ENCODE measurements around the gene SNX20. TPM values are rescaled to one million over a fixed set of nuclear protein-coding genes. Genes with fewer than 3 reads are reported as not detected.

SNX20 gene
- total RNA-seq, 1 donor from 2014 or later = 0.76 TPM

- no peak for ATAC-seq
Observed at GRCh38 chr16:50704245-50704644, 23.1 kb upstream of the SNX20 start.

GRCh38 chr16:50702725-50703124 is 21.6 kb upstream of the SNX20 start:
- peak; percentile 16 for ATAC-seq

GRCh38 chr16:50699326-50700159 is 18.4 kb upstream of the SNX20 start:
- ATAC-seq = peak; percentile 86

- ATAC-seq = no peak
Observed at GRCh38 chr16:50697881-50698767, 17.0 kb upstream of the SNX20 start.

GRCh38 chr16:50697421-50697715 is 16.3 kb upstream of the SNX20 start:
- ATAC-seq = no peak

GRCh38 chr16:50696575-50697420 is 15.7 kb upstream of the SNX20 start:
- peak; percentile 90 for ATAC-seq

DNA sequence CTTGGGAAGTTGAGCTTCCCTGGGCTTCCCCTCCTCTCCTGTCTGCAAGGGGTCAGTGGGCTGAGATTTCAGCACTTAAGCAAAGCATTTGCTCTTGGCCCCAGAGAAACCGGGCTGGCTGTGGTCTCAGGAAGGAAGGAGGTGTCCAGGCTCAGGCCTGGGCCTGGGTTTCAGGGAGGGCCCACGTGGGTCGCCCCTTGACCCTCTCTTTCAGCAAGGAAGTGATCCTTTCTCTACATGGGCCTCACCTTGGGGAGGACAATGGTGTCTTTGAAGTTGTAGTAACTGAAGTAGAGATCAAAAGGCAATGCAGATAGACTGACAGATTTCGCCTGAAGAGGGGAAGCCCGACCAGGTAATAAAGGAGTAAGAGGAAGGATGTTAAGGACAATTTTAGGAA is 15.0 kb upstream of the SNX20 start:
- ATAC-seq = no peak

- no peak for ATAC-seq
Observed at GRCh38 chr16:50695017-50696000, 14.2 kb upstream of the SNX20 start.

- no peak for ATAC-seq
Observed at GRCh38 chr16:50694206-50694605, 13.1 kb upstream of the SNX20 start.

DNA sequence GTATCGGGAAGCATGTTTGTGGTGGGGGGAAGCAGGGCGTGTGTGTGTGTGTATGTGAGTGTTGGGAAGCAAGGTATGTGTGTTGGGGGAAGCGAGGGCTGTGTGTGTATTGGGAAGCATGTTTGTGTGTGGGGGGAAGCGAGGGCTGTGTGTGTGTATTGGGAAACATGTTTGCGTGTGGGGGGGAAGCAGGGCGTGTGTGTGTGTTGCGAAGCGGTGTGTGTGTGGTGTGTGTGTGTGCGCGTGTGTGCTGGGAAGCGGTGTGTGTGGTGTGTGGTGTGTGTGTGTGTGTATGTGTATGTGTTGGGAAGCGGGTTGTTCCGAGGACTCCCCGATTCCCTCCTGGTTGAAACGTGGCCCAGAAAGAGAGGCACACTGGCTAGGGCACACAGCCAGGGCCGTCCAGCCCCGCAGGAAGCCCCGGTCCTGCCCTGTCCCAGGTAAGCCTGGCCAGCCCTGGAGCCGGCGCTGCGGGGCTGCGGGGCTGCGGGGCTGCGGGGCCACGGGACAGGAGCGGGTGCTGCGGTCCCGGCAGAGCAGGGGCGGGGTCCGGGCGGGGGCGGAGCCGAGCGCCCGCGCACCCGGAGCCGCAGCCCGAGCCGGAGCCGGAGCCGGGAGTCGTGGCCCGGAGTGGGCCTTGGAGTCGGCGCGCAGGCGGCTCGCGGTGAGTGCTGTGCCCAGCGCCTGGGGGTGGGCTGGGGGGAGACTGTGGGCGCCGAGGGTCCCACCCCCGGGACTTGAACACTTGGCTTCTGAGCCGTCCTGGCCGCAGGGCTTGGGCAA is 12.1 kb upstream of the SNX20 start, which contains the start of gene NOD2:
Gene NOD2 (plus strand): TSS at position 608 of the 783 bp plus-strand sequence. CDS start 5,890 bp downstream, outside the sequence.
- peak; percentile 40 for ATAC-seq

DNA sequence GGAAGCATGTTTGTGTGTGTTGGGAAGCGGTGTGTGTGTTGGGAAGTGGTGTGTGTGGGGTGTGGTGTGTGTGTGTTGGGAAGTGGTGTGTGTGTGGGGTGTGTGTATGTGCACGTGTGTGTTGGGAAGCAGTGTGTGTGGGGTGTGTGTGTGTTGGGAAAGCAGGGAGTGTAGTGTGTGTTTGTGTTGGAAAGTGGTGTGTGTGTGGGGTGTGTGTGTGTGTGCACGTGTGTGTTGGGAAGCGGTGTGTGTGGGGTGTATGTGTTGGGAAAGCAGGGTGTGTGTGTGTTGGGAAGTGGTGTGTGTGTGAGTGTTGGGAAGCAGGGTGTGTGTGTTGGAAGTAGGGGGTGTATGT is 11.5 kb upstream of the SNX20 start:
- no peak for ATAC-seq

- ATAC-seq = no peak
Observed at GRCh38 chr16:50690177-50690576, 9.1 kb upstream of the SNX20 start.

- ATAC-seq = no peak
Observed at GRCh38 chr16:50688867-50689266, 7.8 kb upstream of the SNX20 start.

DNA sequence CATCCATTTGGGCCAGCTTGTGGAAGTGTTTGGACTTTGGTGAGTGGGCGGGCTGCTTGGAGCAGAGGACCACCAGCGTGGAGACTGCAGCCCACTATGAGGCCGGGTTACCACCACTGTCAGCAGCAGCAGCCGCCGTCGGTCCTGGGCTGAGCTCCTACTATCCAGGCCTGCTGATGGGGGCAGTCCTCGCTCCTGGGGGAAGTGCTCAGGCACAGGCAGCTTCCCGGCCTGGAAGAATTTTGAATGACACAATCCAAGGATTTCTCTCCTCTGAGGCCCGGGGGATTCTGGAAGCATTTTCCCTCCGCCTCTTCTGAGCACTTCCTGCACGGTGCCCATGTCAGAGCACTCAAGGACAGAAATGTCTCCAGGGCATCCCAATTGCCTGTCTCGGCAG is 7.0 kb upstream of the SNX20 start:
- no peak for ATAC-seq

GRCh38 chr16:50685462-50686063 is 4.5 kb upstream of the SNX20 start:
- ATAC-seq = peak; percentile 78

DNA sequence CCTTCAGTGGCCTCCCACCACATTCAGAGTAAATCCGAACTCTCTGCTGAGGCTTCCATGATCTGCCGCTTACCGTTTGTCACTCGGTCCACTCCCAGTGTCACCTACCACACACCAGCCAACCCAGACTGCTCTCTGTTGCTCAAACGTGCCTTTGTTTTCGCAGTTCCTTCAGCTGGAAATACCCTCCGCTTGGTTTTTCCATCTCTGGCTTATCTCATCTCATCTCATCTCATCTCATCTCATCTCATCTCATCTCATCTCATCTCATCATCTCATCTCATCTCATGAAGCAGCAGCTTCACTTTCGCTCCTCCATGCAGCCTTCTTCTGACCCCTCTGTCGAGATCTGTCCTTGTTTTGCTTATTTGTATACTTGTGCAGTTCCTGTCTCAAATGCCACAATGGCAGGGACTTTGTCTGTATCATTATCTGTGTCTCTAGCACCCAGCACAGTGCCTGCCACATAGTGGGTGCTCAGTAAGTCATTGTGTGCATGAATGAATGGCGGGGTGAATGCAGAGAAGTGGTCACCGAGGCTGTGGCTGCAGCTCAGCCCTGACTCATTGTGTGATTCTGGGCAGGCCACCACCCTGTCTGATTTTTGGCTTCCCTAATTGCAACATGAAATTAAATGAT is 3.8 kb upstream of the SNX20 start:
- ATAC-seq = peak; percentile 47

GRCh38 chr16:50683689-50684374 is 2.7 kb upstream of the SNX20 start:
- peak; percentile 7 for ATAC-seq

- ATAC-seq = no peak
Observed at GRCh38 chr16:50680556-50680893, 587 bp downstream of the SNX20 start.

All from esophagus mucosa (tissue), 1 donor.